Stimulated activated CD4-positive, alpha-beta T cell treated with anti-CD3 and anti-CD28 coated beads, Interleukin-12 subunit alpha, Interleukin-12 subunit beta, amount 100 ng/mL, for 24 hours (primary cell): ENCODE results near the gene UBE2G1.

Source experiments
- DNase-seq, 2 experiments: peaks; one replicate each; pipeline ENCODE4 v3.0.0-alpha.2; 2020; ENCODE audit warnings: low read depth in 2 of 2

The UBE2G1 gene

DNA sequence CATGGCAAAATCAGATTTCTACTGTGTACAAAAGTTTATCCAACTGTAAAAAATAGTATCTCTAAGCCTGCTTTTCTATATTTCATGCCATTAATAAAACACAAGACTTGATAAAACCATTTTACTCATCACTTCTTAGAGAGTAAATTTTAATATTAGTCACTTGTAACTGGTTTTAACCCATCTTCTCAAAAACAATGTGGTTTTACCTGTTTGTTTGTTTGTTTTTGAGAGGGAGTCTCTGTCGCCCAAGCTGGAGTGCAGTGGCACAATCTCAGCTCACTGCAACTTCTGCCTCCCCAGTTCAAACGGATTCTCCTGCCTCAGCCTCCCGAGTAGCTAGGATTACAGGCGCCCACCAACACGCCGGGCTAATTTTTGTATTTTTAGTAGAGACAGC is 32.1 kb downstream of the UBE2G1 start:
- DNase-seq = no peak

DNA sequence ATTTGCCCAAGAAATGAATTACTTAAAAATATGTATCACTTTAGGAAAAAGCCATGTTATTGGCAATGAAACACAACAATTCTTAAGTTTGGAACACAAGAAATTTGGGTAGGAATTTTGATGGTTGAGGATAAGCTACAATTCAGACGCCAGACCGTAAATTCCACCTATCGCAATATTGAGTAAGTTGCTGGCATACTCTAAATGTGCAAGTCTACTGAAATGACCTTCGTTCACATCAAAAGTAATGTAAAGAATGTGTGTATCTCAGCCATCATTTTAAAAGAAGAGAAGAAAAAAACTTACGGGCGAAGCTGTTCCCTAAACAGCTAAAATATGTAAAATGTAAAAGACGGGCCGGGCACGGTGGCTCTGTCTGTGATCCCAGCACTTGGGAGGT is 33.4 kb downstream of the UBE2G1 start:
- DNase-seq = no peak

DNA sequence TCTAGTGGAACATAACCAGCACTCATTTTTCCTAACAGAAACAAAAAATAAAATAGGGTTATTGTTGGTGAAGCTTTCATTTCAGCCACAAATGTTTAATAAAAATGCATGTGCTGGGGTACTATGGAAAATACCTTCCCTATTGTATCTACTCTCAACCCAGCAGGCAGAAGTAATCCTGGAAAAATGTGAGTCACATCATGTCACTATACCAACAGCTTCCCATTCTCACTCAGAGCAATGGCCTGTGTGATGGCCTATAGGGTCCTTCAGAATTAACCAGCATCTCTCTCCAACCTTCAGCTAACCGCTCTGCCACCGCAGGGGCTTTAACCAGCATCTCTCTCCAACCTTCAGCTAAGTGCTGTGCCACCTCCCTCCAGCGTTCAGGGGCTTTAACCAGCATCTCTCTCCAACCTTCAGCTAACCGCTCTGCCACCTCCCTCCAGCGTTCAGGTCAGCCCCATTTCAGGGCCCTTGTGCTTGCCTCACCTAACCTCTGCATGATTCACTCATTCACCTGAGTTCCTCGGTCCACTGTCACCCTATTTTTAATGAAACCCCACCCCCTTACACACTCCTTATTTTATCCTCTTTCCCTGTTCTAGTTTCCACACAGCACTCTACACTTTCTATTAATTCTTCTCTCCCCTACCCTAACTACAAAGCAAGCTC is 34.0 kb downstream of the UBE2G1 start:
- no peak for DNase-seq

DNA sequence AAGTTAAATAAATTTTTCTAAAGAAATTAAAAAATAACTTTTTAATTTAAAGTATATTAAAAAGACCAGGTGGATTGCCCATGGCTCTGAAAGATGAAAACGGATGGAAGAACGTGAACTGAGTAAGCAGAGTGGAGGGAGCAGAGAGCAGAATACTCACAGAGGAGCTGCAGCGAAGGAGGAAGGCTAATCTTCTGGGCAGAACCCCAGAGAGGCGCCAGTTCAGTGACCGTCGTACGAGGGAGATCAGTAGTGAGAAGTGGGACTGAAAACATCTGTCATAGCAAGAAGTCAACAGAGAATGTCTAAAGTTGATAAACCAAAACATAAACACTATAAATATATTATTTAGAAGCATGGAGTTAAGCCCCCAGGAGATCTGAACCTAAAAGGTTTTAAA is 34.9 kb downstream of the UBE2G1 start:
- no peak for DNase-seq

DNA sequence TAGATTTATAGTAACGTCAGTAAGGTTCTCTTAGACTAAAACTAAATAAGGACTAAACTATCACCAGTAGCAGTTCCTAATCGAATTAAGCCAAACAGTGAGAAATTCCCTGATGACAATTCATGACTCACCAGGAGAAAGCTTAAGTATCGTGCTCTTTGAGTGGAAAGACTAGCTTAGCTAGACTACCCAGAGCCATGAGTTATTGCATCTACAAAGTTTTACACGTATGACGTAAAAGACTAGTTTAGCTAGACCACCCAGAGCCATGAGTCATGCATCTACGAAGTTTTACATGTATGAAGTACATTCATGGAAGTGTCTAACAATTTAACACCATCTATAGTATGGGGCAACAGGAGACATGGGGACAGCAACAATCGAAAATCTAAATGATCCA is 36.6 kb downstream of the UBE2G1 start:
- DNase-seq = no peak

DNA sequence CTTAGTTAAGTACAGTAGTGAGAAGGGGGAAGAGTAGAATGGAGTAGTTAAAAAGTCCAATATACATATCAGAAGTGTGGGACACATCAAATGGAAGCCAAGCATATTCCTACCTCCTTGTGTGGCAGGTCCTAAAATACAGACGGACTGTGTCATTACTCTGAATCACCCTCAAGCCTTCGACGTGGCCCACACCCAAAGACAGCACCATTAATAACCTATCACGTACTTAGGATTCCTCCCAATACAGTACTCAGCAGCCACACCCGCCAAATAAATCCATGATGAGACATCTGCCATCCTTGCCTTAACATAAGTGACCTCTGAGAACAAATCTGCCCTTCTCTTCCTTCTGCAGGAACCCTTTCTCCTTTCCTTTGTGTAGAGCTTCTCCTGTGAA is 38.9 kb downstream of the UBE2G1 start:
- DNase-seq = no peak

DNA sequence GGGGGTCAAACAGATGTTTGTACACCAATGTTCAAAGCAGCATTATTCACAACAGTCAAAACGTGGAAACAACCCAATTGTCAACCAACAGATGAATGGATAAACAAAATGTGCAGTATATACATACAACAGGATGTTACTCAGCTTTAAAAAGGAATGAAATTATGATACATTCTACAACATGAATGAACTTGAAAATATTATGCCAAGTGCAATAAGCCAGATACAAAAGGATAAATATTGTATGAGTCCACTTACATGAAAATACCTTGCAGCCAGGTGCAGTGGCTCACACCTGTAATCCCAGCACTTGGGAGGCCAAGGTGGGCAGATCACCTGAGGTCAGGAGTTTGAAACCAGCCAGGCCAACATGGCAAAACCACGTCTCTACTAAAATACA is 39.9 kb downstream of the UBE2G1 start:
- no peak for DNase-seq

DNA sequence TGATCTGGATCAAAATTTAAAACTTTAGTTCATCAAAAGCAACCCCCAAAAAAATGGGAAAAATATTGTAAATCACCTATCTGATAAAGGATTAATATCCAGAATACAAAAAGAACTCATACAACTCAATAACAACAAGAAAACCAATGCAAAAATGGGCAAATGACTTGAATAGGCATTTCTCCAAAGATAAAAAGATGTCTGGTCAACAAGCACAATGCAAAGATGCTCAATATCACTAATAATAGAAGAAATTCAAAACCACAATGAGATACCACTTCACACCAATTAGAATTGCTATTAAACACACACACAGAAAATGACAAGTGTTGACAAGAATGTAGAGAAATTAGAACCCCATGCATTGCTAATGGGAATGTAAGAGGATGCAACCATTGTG is 40.4 kb downstream of the UBE2G1 start:
- no peak for DNase-seq

DNA sequence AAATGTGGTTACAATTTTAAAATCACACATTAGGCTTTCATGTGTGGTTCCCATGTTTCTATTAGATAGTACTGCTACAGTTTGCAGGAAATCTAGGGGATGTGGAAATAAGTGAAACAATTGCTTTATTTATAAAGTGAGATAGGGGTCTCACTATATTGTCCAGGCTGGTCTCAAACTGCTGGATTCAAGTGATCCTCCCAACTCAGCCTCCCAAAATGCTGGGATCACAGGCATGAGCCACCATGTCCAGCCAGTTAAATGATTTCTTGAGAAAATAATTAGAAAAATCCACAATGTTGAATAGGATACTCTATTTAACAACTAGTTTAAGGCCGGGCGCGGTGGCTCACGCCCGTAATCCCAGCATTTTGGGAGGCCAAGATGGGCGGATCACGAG is 42.0 kb downstream of the UBE2G1 start:
- no peak for DNase-seq

DNA sequence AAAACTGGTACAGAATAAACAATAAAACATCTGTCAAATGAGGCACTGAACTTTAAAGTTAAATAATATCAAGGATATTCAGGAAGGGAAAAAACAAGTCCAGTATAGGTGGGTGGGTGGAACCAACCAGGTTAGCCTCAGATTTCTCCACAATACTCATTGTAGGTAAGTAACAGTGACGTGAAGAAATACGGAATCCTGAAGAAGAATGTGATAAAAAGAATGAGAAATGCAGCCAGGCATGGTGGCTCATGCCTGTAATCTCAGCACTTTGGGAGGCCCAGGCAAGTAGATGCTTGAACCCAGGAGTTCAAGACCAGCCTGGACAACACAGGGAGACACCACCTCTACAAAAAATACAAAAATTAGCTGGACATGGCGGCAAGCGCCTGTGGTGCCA is 47.3 kb downstream of the UBE2G1 start:
- no peak for DNase-seq

DNA sequence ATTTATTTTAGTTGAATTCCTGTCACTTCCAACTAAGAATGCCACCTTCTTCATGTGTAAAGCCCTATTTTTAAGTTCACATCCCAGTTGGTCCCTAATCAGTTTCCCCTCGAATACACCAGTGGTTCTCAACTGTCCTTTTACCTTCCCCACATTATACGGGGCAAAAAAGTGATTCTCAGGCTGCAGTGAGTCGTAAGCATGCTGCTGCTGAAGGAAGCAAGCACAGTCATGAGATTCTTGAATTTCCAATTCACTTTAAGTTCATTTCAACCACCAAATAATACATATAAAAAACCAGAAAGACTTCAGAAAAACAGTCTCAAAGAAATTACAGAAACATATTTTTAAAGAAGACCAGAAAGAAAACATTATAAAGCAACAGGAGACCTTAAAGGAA is 47.9 kb downstream of the UBE2G1 start:
- DNase-seq = no peak

DNA sequence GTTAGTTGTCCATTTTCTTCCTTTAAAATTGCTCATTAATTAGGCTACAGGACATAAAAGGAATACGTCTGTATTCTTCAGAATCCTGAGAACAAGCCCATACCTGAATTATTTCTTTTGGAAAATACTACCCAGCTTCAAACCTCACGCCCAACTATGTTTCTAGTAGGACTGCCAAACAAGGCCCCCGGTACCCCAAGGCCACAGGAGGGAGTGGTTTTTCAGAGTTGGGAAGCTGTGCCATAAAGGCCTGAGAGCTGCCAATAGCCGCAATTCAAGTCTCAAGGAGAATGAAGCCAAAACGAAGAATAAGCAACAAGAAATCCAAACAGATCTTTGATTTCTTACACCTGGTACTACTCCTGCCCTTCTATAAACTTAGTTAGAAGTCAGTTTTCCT is 48.3 kb downstream of the UBE2G1 start:
- DNase-seq = no peak

DNA sequence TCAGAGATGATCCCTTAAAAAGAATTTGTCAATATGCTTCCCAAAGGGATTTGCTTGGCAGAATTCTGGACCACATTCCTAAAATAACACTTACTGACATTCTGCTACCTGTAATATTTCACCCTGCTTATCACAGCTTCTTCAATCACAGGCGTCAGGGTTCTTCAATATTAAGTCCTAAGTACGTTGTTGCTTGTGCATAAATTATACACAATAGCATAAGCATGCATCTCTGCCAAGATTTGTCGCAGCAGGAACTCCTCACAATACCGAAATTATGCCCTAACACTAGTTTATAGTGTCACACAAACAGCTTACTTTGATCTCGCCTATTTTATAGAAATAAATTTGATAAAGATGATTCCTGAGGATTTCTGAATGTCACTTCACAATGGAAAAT is 48.9 kb downstream of the UBE2G1 start:
- no peak for DNase-seq

DNA sequence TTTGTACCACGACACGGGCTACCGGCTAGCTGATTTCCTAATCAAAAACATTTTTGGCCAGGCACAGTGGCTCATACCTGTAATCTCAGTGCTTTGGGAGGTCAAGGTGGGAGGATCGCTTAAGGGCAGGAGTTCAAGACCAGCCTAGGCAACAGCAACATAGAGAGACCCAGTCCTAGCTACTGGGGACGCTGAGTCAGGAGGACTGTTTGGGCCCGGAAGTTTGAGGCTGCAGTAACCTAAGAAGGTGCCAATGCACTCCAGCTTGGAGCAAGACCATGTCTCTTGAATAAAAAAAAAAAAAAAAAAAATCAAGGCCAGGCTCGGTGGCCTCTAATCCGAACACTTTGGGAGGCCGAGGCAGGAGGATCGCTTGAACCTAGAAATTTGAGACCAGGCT is 49.8 kb downstream of the UBE2G1 start:
- DNase-seq = no peak

DNA sequence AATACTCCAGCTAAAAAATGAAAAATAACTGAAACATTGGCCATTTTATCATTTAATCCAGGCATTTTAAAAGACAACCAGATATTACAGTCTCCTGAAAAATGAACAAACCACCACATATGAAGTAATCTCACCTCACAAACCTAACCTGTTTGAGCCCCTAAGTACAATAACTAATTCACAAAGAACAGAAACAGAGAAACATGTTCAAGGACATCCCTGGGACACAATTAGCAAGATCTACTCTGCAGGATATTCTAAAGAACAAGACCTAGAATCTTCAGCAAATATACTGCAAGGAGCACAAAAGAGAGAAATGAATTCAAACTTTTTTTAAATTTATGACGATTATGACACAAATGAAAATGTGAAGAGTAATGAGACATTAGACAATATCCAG is 51.9 kb downstream of the UBE2G1 start:
- DNase-seq = no peak

DNA sequence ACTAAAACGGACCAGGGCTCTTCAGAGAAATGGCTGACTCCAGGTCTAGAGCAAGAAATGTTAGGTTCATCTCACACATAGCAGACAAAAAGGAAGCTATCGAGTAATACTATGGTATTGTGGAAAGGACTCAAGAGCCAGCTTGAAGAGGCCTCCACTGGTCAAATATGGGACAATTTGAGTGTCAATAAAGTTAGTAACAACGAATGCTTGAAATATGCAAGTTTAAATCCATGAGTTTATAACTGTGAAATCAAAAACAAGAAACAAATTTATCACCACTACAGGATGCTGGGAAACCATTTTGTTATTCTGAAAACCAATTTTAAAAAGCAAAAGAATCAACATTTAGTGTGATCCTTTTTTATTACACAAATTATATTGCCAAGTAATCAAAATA is 52.3 kb downstream of the UBE2G1 start:
- DNase-seq = no peak

DNA sequence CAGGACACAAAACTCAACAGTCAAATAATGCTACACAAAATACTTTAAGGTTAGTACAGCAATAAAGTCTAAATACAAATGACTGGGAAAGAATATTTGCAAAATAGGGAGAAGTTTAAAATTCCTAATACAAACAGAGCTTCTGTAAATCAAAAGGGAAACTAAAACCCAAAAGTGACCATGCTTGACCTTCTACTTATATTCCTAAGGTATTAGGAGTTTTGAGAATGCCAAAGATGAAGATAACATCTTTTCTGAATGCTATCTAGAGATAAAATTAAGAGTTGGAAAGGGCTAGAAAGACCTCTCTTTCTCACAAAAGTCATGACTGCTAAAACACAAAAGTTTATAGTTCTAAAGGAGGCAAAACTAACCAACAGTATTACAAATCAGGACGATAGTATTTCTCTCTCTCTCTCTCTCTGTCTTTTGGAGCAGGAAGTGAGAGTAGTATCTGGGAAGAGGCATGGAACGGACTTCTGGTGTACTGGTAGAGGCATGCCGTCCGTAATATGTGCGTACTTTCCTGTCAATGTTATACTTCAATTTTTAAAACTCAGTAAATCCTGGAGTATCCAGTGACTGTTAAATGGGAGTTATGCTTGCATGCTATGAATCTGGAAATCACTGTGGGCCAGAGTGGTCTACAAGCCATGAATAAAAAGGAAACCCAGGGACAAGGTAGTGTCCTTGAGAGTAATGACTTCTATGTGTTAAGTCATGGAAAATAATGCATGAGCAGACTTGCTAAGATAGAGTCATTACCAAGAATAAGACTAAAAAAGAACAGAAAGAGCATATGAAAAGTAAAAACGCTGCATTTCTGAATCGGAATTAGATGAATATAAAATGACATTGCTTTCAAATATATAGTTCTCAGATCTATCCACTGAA is 53.0 kb downstream of the UBE2G1 start:
- DNase-seq = no peak

DNA sequence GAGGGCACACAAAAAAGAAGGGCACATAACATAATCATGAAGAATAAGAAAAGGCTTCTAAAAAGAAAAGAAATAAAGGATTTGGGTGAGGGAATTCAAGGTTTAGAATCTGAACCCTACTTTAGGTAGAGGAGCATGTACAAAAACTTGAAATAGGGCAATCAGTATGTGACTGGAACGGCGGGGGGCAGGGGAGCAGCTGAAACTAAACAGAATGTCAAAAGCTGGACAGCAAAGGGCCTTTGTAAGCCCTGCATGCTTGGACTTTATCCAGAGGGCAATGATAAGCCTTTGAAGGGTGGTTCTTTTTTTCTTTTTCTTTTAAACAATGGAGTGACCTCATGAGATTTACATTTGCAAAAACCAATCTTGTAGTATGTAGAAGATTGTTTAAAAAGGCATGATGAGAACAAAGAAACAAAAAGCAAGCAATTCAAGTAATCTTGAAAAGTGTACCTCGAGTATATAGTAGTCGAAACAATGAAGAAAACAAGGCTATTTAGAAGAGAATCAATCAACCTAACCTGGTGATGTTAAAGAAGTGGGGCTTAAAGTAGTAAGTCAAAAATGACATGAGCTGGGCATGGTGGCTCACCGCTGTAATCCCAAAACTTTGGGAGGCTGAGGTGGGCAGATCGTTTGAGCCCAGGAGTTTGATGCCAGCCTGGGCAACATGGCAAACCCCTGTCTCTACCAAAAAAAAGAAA is 56.0 kb downstream of the UBE2G1 start:
- DNase-seq = no peak

DNA sequence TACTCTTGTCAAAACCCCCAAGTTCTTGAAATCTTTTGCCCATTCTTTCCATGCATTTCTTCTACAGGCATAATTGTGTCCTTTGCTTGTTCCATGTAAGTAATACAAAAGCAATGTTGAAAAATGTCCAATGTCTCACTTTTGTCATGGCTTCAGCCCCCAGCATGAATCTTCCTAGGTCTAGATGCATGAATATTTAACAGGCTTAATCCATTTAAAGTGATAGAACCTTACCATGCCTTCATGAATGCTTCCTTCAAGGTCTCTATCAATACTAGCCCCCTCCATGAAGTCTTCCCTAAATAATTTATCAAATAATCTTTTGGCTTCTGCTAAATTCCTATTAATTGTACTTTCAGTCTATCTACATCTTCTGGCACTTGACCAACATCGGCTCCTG is 56.6 kb downstream of the UBE2G1 start:
- DNase-seq = no peak

DNA sequence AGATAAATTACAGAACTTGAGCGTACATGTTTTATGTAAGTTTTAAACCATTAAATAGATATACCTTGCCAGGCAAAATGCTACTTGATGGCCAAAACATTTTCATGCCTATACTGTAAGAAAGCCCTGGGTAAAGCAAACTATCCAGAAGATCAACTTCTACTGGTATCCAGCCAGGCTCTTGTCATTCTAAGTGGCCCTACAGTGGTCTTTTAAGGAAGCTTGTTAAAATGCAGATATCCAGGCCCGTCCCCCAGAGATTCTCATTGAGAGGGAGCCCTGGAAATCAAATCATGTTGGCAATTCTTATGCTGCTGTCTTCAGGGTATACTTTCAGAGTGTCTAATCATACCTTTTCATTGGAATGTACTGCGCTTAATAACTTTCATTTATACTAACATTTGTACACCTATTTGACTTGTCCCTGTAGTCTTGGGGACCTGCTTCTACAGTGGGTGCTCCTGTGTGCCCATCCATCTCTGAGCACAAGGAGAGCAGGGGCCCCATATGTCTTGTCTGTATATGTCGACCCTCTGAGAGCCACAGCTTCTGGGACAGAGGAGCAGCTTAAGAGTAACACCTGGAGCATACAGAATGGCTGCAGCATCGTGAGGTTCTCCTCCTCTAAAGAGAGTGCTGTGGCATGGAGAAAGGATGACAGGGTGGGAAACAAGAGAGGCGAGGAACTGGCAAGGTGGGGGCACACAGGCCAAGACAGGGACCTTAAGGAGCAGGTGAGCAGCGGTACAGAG is 59.1 kb downstream of the UBE2G1 start:
- no peak for DNase-seq

DNA sequence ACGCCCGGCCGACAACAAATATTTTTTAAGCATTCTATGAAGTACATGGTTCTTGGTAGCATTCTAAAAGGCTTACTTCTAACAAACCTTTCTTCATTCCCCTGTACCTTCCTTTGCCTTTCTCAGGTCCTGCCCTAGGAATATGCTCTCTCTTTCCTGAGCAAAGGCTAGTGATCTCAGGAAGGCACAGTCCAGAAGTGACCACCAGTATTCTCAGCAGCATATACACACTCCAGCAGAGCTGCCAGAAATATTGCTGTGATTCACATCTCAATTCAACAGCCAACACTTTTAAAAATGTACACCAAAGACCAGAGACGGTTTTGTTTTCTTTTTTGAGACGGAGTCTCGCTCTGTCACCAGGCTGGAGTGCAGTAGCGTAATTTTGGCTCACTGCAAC is 61.3 kb downstream of the UBE2G1 start:
- DNase-seq = no peak

DNA sequence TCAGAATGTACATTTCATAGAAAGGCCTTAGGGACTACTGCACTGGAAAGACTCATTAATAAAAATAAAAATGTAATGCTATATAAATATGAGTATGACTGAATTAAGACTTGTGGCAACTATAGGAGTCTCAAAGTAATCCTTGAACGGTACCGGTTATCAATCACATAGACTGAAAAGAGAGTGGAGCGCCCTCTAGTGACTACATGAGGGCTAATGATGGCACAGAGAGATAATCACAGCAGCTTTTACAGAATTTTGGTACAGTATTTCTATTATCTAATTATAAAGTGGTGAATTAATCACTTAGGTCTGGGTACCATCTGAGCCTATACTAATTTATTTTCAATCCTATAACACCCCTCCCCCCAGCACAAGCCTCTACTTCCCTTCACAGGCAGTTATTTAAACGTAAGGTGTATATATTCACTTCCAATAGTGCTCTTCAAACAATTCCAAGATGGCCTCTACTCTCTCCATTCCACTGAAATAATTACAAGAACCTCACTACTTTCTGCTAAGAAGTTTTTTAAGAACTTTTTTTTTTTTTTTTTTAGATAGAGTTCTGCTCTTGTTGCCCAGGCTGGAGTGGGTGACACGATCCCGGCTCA is 62.0 kb downstream of the UBE2G1 start:
- peak in 1 of 2 experiments; percentile 51 for DNase-seq
